HCT116 (cell line): Measurements from ENCODE around the gene PPP1R3C. TPM values are rescaled to one million over a fixed set of nuclear protein-coding genes. Genes with fewer than 3 reads are reported as not detected.

Experiments
- ATAC-seq: fragments of 200-7000 bp; cut with Tn5 transposase; 2 replicates; pipeline ENCODE4 v1.9.1; 2020; ENCODE audit warnings: mild to moderate bottlenecking, moderate library complexity
- BruUV-seq: library from RNA; stranded (reverse); fragments of 400-500 nt; replicated peaks from 2 replicates; lab custom pipeline; 2021; lab: Mats Ljungman, UMichigan
- CTCF ChIA-PET: fragments of 300-600 bp; sonication (Branson Sonifier 250); formaldehyde crosslinking; loops from one replicate; lab custom pipeline; 2021; ENCODE audit warnings: antibody characterized with exemption; lab: Charles Lee
- POLR2A ChIA-PET: fragments of 300-600, 350-600 bp; sonication (Branson Sonifier 250); formaldehyde crosslinking; loops from one replicate; lab custom pipeline; 2021; ENCODE audit warnings: antibody characterized with exemption; lab: Charles Lee
- RAD21 ChIA-PET, 2 experiments: fragments of 300-600 bp; sonication (Branson Sonifier 250); formaldehyde crosslinking; loops; one replicate each; lab custom pipeline; 2023; ENCODE audit warnings: low total read pairs in 2 of 2; ENCODE audit not compliant: uncharacterized antibody in 2 of 2, unreplicated experiment in 2 of 2, low non-redundant PET in 1 of 2; lab: Charles Lee
- DNase-seq: peaks from one replicate; pipeline ENCODE4 v3.0.0-alpha.2; 2010; ENCODE audit warnings: low read depth, low spot score
- H2AFZ ChIP-seq: fragments of 200-600 bp; shearing (Covaris generic), sonication (generic); 2 replicates; pipeline ENCODE4 v1.6.1; 2017; ENCODE audit warnings: low read depth, mixed run types, mixed read lengths, antibody characterized with exemption, low read length; ENCODE audit not compliant: poor library complexity, severe bottlenecking
- H3K27ac ChIP-seq: 2 replicates; pipeline ENCODE4 v1.5.1; 2012; ENCODE audit warnings: low read depth, low read length
- H3K27me3 ChIP-seq: fragments of 200-600 bp; sonication (generic); 2 replicates; pipeline ENCODE4 v1.6.1; 2016; ENCODE audit warnings: mixed run types, low read length, mixed read lengths; ENCODE audit not compliant: insufficient read depth
- H3K36me3 ChIP-seq, 2 experiments: fragments of 200-500 bp in 1 of 2; fragments of 200-600 bp in 1 of 2; sonication (Bioruptor generic) in 1 of 2; sonication (generic) in 1 of 2; 2 replicates each; pipeline versions ENCODE4 v1.5.1 to v1.6.1; 2014 to 2016; ENCODE audit warnings: low read length in 2 of 2, inconsistent platforms in 1 of 2, mixed read lengths in 1 of 2, mixed run types in 1 of 2; ENCODE audit not compliant: insufficient read depth in 2 of 2, control insufficient read depth in 1 of 2
- H3K4me1 ChIP-seq, 2 experiments: fragments of 200-600 bp in 1 of 2; sonication (generic) in 1 of 2; 2 replicates each; pipeline versions ENCODE4 v1.5.1 to v1.6.1; 2012 to 2017; ENCODE audit warnings: low read length in 2 of 2, inconsistent platforms in 1 of 2, mild to moderate bottlenecking in 1 of 2, mixed read lengths in 1 of 2, mixed run types in 1 of 2, moderate library complexity in 1 of 2; ENCODE audit not compliant: insufficient read depth in 2 of 2, control insufficient read depth in 1 of 2
- H3K4me2 ChIP-seq: fragments of 200-600 bp; sonication (generic); 2 replicates; pipeline ENCODE4 v1.6.1; 2017; ENCODE audit warnings: mixed run types, low read length, mixed read lengths
- H3K4me3 ChIP-seq, 2 experiments: fragments of 200-600 bp in 1 of 2; sonication (generic) in 1 of 2; replicated peaks in 1 of 2; 2 replicates each; pipeline ENCODE4 v1.5.1; 2011 to 2016; ENCODE audit warnings: low read length in 2 of 2, control low read depth in 1 of 2, low read depth in 1 of 2, mild to moderate bottlenecking in 1 of 2, mixed read lengths in 1 of 2, mixed run types in 1 of 2
- H3K79me2 ChIP-seq: fragments of 200-600 bp; sonication (generic); 2 replicates; pipeline ENCODE4 v1.6.1; 2017; ENCODE audit warnings: mild to moderate bottlenecking, mixed run types, low read length, moderate library complexity, mixed read lengths; ENCODE audit not compliant: insufficient read depth
- H3K9ac ChIP-seq: fragments of 200-600 bp; sonication (generic); 2 replicates; pipeline ENCODE4 v1.6.1; 2016; ENCODE audit warnings: low read length, mixed read lengths
- H3K9me2 ChIP-seq: fragments of 200-600 bp; sonication (generic), shearing (Covaris generic); 2 replicates; pipeline ENCODE4 v1.6.1; 2017; ENCODE audit warnings: mixed run types, mild to moderate bottlenecking, moderate library complexity; ENCODE audit not compliant: insufficient read depth
- H3K9me3 ChIP-seq, 2 experiments: fragments of 200-500 bp in 1 of 2; fragments of 200-600 bp in 1 of 2; sonication (Bioruptor generic) in 1 of 2; sonication (generic) in 1 of 2; 2 replicates each; pipeline ENCODE4 v1.6.1; 2014 to 2017; ENCODE audit warnings: low read length in 2 of 2, mixed read lengths in 2 of 2, inconsistent platforms in 1 of 2, low read depth in 1 of 2, mild to moderate bottlenecking in 1 of 2, mixed run types in 1 of 2, moderate library complexity in 1 of 2; ENCODE audit not compliant: control insufficient read depth in 1 of 2, insufficient read depth in 1 of 2
- H4K20me1 ChIP-seq: fragments of 200-600 bp; sonication (generic), shearing (Covaris generic); 2 replicates; pipeline ENCODE4 v1.6.1; 2017; ENCODE audit warnings: mixed run types, mild to moderate bottlenecking, moderate library complexity; ENCODE audit not compliant: insufficient read depth
- CTCF ChIP-seq, 3 experiments: fragments of 200-600 bp in 1 of 3; sonication (generic) in 1 of 3; IDR thresholded peaks in 2 of 3; conservative IDR thresholded peaks in 1 of 3; 2 replicates each; pipeline ENCODE4 v1.5.1; 2012 to 2017; ENCODE audit warnings: low read depth in 2 of 3, low read length in 2 of 3, antibody characterized with exemption in 1 of 3, borderline replicate concordance in 1 of 3, control low read depth in 1 of 3, mild to moderate bottlenecking in 1 of 3, mixed read lengths in 1 of 3, mixed run types in 1 of 3, moderate library complexity in 1 of 3; ENCODE audit not compliant: insufficient read depth in 1 of 3
- EGR1 ChIP-seq: IDR thresholded peaks from 2 replicates; pipeline ENCODE4 v1.6.1; 2012; ENCODE audit warnings: low read depth
- EZH2phosphoT487 ChIP-seq: fragments of 200-600 bp; IDR thresholded peaks from 2 replicates; pipeline ENCODE4 v1.6.1; 2018; ENCODE audit warnings: antibody characterized with exemption, borderline replicate concordance
- RAD21 ChIP-seq: IDR thresholded peaks from 2 replicates; pipeline ENCODE4 v1.6.1; 2012; ENCODE audit warnings: low read depth, mild to moderate bottlenecking
- SP1 ChIP-seq: IDR thresholded peaks from 2 replicates; pipeline ENCODE4 v1.6.1; 2012; ENCODE audit warnings: low read depth
- SRF ChIP-seq: IDR thresholded peaks from 2 replicates; pipeline ENCODE4 v1.6.1; 2012; ENCODE audit warnings: low read depth
- intact Hi-C: fragments of 100-400 bp; cut with micrococcal nuclease; formaldehyde crosslinking; loops from 2 replicates; pipeline ENCODE4 v1.10.0; 2022
- total RNA-seq: library from RNA; stranded (reverse); gene quantifications from one replicate; pipeline ENCODE4 v1.2.1, GENCODE V29; 2021; ENCODE audit not compliant: unreplicated experiment

The PPP1R3C gene
- total RNA-seq, 1 experiment from 2014 or later = 0.20 TPM

GRCh38 chr10:91643700-91644099 lies 10.8 kb upstream of the PPP1R3C start:
- Histone ChIP-seq H3K79me2 (no peaks in the 10 kb centered on the region), H3K9me2 (no peaks in the 10 kb centered on the region), H3K9me3 (no peaks in the 10 kb centered on the region), H3K4me1 (no peaks in the 10 kb centered on the region), H3K36me3 (no peaks in the 10 kb centered on the region), H3K4me2 (no peak overlapping the region), H4K20me1 (no peaks in the 10 kb centered on the region), H3K4me3 (no peak overlapping the region), H2AFZ (peak overlapping the region; percentile 73), H3K9ac (no peak overlapping the region), H3K27me3 (no peaks in the 10 kb centered on the region), H3K27ac (no peak overlapping the region)
- peak; percentile 69 for ATAC-seq
- DNase-seq = no peak
- RAD21 ChIA-PET = interaction anchor here in 1 of 2 experiments (1.1 kb wide), 1 partner anchor 50 kb away, joined by 3 read pairs; no protein-coding TSS in a partner anchor
- BruUV-seq = no TSS peak
- intact Hi-C loops = loop anchor here (1.0 to 5.0 kb wide), 3 partner anchors 49 to 269 kb away; no protein-coding TSS in a partner anchor
- no peak for TF ChIP-seq SP1
- TF ChIP-seq RAD21 = peak; percentile 60
- TF ChIP-seq SRF = no peak
- no peak for TF ChIP-seq EZH2phosphoT487
- peak; percentile 35 to 50 (median 41); a peak in 5 of 6 replicates for TF ChIP-seq CTCF (IDR thresholded peaks at IDR 0.05 in 2 of 3, conservative IDR thresholded peaks at IDR 0.05 in 1 of 3; ENCODE audit: borderline replicate concordance in 1 of 3, insufficient read depth in 1 of 3, low read depth in 2 of 3, low read length in 2 of 3)
- TF ChIP-seq EGR1 = no peak
- CTCF ChIA-PET = interaction anchor here (0.6 to 3.8 kb wide), 10 partner anchors 9 to 345 kb away, joined by 3 to 25 read pairs (median 4); no protein-coding TSS in a partner anchor
- POLR2A ChIA-PET = no interaction called here
